Right lobe of liver (tissue), 4 donors: ENCODE measurements around the gene SMIM10.
"Not testable (repeated sequence)": the region's sequence is repeated elsewhere in the genome, so short reads cannot be mapped to it uniquely, and the experiment has no call there.

ENCODE experiments used
- POLR2A ChIP-seq: fragments of 450-650 bp; IDR thresholded peaks from one replicate; pipeline ENCODE4 v1.6.1; 2017; ENCODE audit warnings: antibody characterized with exemption, mild to moderate bottlenecking
- TF ChIP-seq, protein P1 (sequence below), 4 donors: fragments of 200-600 bp in 3 of 4; fragments of 450-650 bp in 1 of 4; IDR thresholded peaks; one replicate each; pipeline versions ENCODE4 v1.5.1 to v1.8.0; 2016 to 2022; ENCODE audit warnings: antibody characterized with exemption in 4 of 4, mild to moderate bottlenecking in 2 of 4
- donor health status: DM: no; HTN: no; CAD: no.
- donor health status: DM: no; HTN: no; CAD: no.
- donor health status: DM: no; HTN: yes; CAD: no.

DNA sequence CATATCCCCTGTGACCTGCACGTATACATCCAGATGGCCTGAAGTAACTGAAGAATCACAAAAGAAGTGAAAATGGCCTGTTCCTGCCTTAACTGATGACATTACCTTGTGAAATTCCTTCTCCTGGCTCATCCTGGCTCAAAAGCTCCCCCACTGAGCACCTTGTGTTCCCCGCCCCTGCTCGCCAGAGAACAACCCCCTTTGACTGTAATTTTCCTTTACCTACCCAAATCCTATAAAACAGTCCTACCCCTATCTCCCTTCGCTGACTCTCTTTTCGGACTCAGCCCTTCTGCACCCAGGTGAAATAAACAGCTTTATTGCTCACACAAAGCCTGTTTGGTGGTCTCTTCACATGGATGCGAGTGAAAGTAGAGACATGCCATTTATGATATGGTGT lies 44.4 kb upstream of the SMIM10 start:
- not testable (repeated sequence) for TF ChIP-seq POLR2A
- TF ChIP-seq, protein P1, sequence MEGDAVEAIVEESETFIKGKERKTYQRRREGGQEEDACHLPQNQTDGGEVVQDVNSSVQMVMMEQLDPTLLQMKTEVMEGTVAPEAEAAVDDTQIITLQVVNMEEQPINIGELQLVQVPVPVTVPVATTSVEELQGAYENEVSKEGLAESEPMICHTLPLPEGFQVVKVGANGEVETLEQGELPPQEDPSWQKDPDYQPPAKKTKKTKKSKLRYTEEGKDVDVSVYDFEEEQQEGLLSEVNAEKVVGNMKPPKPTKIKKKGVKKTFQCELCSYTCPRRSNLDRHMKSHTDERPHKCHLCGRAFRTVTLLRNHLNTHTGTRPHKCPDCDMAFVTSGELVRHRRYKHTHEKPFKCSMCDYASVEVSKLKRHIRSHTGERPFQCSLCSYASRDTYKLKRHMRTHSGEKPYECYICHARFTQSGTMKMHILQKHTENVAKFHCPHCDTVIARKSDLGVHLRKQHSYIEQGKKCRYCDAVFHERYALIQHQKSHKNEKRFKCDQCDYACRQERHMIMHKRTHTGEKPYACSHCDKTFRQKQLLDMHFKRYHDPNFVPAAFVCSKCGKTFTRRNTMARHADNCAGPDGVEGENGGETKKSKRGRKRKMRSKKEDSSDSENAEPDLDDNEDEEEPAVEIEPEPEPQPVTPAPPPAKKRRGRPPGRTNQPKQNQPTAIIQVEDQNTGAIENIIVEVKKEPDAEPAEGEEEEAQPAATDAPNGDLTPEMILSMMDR (IDR thresholded peaks at IDR 0.05), result not testable (repeated sequence)
